Testis (tissue), 2 donors: Measurements from ENCODE around the gene HOXA3.

Experiments used
- POLR2A ChIP-seq: fragments of 450-650 bp; IDR thresholded peaks from one replicate; pipeline ENCODE4 v1.6.1; 2017; ENCODE audit warnings: antibody characterized with exemption, mild to moderate bottlenecking, moderate library complexity
- TF ChIP-seq, protein P1 (sequence below), 3 experiments: fragments of 450-650 bp in 2 of 3; fragments of 200-600 bp in 1 of 3; sonication (generic) in 1 of 3; IDR thresholded peaks; one replicate each; pipeline ENCODE4 v1.5.1; 2016 to 2019; ENCODE audit warnings: antibody characterized with exemption in 3 of 3, mild to moderate bottlenecking in 2 of 3, moderate library complexity in 1 of 3

GRCh38 chr7:27112361-27112760 lies 40.0 kb downstream of the HOXA3 start:
- TF ChIP-seq POLR2A: no peak
- TF ChIP-seq, protein P1, sequence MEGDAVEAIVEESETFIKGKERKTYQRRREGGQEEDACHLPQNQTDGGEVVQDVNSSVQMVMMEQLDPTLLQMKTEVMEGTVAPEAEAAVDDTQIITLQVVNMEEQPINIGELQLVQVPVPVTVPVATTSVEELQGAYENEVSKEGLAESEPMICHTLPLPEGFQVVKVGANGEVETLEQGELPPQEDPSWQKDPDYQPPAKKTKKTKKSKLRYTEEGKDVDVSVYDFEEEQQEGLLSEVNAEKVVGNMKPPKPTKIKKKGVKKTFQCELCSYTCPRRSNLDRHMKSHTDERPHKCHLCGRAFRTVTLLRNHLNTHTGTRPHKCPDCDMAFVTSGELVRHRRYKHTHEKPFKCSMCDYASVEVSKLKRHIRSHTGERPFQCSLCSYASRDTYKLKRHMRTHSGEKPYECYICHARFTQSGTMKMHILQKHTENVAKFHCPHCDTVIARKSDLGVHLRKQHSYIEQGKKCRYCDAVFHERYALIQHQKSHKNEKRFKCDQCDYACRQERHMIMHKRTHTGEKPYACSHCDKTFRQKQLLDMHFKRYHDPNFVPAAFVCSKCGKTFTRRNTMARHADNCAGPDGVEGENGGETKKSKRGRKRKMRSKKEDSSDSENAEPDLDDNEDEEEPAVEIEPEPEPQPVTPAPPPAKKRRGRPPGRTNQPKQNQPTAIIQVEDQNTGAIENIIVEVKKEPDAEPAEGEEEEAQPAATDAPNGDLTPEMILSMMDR (IDR thresholded peaks at IDR 0.05): no peak
